Mononuclear cell (primary cell): ENCODE measurements around the gene ARHGAP9. TPM values are rescaled to one million over a fixed set of nuclear protein-coding genes. Genes with fewer than 3 reads are reported as not detected.
"Not testable (repeated sequence)": the region's sequence is repeated elsewhere in the genome, so short reads cannot be mapped to it uniquely, and the experiment has no call there.

Experiments
- H3K27me3 ChIP-seq: 2 replicates; pipeline ENCODE4 v1.6.0; 2011; ENCODE audit warnings: low read length, control low read depth; ENCODE audit not compliant: insufficient read depth
- H3K4me1 ChIP-seq: 2 replicates; pipeline ENCODE4 v1.5.1; 2011; ENCODE audit warnings: mild to moderate bottlenecking, low read length, control low read depth; ENCODE audit not compliant: insufficient read depth
- H3K4me3 ChIP-seq: 2 replicates; pipeline ENCODE4 v1.5.1; 2011; ENCODE audit warnings: mild to moderate bottlenecking, low read length, moderate library complexity
- H3K9me3 ChIP-seq: 2 replicates; pipeline ENCODE4 v1.5.1; 2011; ENCODE audit warnings: low read depth, mild to moderate bottlenecking, control low read depth, low read length
- total RNA-seq: library from RNA; depleted of rRNA; stranded (reverse); fragments of >200 nt; gene quantifications from one replicate; pipeline ENCODE4 v1.2.3, GENCODE V29; 2012

ARHGAP9 gene
- total RNA-seq, 1 donor: 77.6 TPM

DNA sequence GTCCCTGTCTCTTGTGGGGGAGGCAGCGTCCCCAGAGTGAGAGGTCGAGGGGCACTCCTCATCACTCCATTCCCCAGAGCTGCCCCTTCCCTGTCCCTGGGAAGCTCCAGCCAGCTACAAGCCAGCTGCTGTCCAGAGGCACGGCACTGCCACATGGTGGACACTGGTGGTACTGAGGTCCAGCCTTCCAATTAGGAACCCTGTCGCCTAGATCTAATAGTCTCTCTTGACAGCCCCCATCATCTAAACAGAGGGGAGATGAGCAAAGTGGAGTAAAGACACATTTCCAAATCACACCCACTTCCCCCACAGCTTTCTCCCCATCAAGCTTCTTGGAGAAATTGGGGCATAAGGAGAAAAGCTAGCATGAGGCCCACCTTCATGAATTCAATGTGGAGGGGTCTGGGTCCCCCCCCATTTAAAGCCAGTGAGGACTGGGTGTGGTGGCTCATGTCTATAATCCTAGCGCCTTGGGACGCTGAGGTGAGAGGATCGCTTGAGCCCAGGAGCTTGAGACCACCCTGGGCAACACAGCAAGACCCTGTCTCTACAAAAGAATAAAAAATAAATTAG, 26.6 kb downstream of the ARHGAP9 start:
- no peaks in the 10 kb centered on the region for H3K27me3 ChIP-seq
- H3K4me3 ChIP-seq: no peak overlapping the region
- H3K9me3 ChIP-seq: no peaks in the 10 kb centered on the region
- peaks cover 5% of the 10 kb centered on the region for H3K4me1 ChIP-seq

DNA sequence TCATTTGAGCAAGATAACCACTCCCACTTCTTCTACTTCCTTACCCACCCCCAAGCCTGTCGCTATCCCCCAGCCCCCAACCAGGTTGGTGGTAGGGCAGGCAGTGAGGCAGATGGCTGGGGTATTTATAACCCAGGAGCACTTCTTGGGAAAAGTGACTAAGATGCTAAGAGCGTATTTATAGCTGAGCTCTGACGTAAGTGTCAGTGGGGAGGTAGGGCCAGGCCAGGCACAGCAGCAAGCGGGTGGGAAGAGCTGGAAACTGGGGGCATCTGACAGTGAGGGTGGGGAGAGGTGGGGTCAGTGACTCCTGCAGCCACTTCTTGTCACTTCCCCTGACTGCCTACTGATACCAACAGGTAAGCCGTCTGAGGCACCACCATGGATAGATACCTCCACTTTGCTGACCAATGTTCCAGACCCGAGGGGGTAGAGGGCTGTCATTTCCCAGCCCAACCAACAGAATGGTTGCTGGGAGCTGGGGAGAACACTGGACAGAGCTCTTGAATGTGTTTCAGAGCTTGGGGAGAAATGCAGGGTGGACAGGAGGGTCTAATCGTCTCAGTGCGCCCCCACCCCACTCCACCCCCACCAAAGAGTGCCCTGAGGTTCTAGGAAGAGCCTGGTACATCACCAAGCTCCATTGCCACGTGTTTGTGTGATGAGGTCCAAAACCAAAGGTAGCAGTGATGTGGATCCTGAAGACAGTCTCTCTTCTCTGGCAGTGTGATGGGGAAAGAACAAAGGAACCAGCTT, 27.3 kb downstream of the ARHGAP9 start:
- no peaks in the 10 kb centered on the region for H3K27me3 ChIP-seq
- H3K4me1 ChIP-seq: peaks cover 5% of the 10 kb centered on the region
- no peak overlapping the region for H3K4me3 ChIP-seq
- H3K9me3 ChIP-seq: no peaks in the 10 kb centered on the region

DNA sequence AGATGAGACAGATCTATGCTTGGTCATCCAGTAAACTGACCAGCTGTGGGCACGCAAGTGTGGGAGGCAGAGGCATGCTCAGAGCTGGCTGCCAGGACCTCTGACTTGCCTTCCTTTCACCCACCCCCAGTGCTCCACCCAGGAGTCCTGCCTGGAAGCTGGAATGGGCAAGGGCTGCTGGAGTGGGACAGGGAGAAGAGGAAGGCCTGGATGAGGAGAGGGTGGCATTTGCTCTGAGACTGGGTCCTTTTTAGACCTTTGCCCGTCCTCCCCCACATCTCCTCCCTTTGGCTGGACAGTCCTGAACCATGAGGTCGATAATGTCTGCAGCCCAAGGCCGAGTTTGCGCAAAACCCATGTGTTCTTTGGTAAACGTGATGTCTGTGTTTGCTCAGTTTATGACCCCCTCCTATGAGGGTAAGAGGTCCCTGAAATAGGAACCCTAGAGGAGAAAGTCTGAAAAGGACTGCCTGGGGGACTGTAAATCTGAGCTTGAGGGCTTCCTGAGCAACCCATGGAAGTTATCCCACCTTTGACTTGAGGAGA, 28.4 kb downstream of the ARHGAP9 start:
- Histone ChIP-seq H3K27me3 (no peaks in the 10 kb centered on the region), H3K9me3 (no peaks in the 10 kb centered on the region), H3K4me1 (peaks cover 5% of the 10 kb centered on the region)

DNA sequence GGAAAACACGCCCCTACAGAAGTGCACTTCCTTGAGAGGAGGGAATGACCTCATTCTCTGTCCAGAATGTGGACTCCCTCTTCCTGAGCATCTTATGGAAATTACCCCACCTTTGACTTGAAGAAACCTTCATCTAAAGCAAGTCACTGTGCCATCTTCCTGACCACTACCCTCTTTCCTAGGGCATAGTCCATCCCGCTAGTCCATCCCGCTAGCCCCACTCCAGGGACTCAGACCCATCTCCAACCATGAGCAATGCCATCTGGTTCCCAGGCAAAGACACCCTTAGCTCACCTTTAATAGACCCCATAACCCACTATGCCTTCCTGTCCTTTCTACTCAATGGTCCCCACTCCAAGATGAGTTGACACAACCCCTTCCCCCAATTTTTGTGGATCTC, 29.6 kb downstream of the ARHGAP9 start:
- no peaks in the 10 kb centered on the region for H3K4me1 ChIP-seq
- H3K27me3 ChIP-seq: no peaks in the 10 kb centered on the region
- no peak overlapping the region for H3K4me3 ChIP-seq
- no peaks in the 10 kb centered on the region for H3K9me3 ChIP-seq

More for the DNA sequence above, 28.4 kb downstream of the ARHGAP9 start:
- H3K4me3 ChIP-seq: no peak overlapping the region

DNA sequence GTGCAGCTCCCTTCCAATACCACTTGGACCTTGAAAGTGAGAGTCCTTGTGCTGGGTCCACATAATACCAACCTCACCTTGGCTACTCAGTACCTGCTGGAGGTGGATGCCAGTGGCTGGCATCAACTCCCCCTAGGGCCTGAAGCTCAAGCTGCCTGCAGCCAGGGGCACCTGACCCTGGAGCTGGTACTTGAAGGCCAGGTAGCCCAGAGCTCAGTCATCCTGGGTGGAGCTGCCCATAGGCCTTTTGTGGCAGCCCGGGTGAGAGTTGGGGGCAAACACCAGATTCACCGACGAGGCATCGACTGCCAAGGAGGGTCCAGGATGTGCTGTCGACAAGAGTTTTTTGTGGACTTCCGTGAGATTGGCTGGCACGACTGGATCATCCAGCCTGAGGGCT, 30.3 kb downstream of the ARHGAP9 start:
- no peaks in the 10 kb centered on the region for H3K4me1 ChIP-seq
- H3K4me3 ChIP-seq: no peak overlapping the region
- H3K9me3 ChIP-seq: no peaks in the 10 kb centered on the region
- no peaks in the 10 kb centered on the region for H3K27me3 ChIP-seq

DNA sequence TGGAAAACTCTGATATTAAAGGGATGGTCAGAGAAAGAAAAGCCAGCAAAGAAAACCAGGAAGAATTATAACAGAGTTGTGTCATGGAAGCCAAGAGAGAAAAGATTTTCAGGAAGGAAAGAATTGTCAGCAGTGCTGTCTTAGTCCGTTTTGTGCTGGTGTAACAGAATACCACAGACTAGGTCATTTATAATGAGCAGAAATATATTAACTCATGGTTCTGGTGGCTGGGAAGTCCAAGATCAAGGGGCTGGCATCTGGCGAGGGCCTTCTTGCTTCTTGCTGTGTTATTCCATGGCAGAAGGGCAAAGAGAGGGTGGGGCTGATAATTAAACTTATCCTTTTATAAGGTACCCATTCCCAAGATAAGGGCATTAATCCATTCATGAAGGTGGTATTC, 31.0 kb downstream of the ARHGAP9 start:
- Histone ChIP-seq H3K4me1 (no peaks in the 10 kb centered on the region), H3K9me3 (no peaks in the 10 kb centered on the region), H3K4me3 (no peak overlapping the region), H3K27me3 (no peaks in the 10 kb centered on the region)

DNA sequence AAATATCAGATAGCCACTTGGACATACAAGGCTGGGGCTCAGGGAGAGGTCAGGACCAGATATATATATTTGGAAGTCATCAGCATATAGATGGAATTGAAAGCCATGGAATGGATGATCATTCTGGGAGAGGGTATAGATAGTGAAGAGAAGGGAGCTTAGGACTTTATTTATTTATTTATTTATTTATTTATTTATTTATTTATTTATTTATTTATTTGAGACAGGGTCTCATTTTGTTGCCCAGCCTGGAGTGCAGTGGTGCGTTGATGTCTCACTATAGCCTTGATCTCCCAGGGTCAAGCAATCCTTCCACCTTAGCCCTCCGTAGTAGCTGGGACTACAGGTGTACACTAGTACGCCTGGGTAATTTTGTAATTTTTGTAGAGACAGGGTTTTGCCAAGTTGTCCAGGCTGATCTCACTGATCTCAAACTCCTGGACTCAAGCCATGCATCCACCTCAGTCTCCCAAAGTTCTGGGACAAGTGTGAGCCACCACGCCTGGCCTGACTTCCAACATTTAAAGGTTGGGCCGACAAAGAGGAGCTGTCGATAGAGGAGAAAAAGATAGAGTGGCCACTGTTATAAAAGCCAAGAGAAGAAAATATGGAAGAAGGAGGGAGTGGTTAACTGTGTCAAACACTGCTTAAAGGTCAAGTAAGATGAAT, 33.2 kb downstream of the ARHGAP9 start:
- Histone ChIP-seq H3K9me3 (no peaks in the 10 kb centered on the region), H3K4me3 (no peak overlapping the region), H3K27me3 (no peaks in the 10 kb centered on the region), H3K4me1 (no peaks in the 10 kb centered on the region)

DNA sequence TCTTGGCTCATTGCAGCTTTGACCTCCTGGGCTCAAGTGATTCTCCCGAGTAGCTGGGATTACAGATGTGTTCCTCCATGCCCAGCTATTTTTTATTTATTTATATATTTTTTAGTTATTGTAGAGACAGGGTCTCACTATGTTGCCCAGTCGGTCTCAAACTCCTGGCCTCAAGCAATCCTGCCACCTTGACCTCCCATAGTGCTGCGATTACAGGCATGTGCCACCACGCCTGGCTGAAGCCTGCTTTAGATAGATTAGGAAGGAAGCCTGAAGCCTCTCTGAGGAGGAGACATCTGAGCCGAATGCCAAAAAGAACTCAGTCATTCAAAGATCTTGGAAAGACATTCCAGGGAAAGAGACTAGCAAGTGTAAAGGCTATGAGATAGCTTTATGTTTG, 34.9 kb downstream of the ARHGAP9 start:
- no peaks in the 10 kb centered on the region for H3K4me1 ChIP-seq
- no peaks in the 10 kb centered on the region for H3K9me3 ChIP-seq
- no peak overlapping the region for H3K4me3 ChIP-seq
- no peaks in the 10 kb centered on the region for H3K27me3 ChIP-seq

DNA sequence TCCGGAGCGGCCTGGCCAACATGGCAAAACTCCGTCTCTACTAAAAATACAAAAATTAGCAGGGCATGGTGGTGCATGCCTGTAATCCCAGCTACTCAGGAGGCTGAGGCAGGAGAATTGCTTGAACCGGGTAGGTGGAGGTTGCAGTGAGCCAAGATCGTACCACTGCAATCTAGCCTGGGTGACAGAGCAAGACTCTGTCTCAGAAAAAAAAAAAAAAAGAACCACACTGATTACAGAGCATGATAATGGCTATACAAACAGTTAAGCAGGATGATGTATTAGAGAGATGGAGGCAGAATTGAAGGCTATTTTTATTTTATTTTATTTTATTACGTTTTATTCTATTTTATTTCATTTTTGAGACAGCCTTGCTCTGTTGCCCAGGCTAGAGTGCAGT, 35.3 kb downstream of the ARHGAP9 start:
- not testable (repeated sequence) for H3K4me3 ChIP-seq, H3K4me1 ChIP-seq, H3K27me3 ChIP-seq, H3K9me3 ChIP-seq

DNA sequence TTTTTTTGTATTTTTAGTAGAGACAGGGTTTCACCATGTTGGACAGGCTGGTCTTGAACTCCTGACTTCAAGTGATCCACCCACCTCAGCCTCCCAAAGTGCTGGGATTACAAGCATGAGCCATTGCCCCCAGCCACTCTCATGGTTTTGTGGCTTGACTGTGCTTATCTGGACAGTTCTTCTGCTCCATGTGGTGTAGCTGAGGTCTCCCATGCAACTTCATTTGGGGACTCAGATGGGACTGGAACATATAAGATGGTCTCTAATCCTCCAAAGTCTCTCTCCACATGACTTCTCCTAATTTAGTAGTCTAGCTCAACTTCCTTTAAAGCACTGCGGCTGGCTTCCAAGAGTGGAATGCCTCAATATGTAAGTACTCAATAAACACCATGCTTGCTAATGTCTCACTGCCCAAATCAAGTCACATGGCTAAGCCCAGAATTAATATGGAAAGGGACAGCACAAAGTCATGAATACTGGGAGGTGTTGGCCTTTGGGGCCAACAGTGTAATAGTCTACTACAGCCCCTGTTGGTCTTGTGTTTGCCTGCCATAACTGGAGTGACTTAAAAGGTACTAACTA, 37.7 kb downstream of the ARHGAP9 start:
- no peaks in the 10 kb centered on the region for H3K27me3 ChIP-seq
- no peaks in the 10 kb centered on the region for H3K9me3 ChIP-seq
- H3K4me3 ChIP-seq: no peak overlapping the region
- H3K4me1 ChIP-seq: no peaks in the 10 kb centered on the region

DNA sequence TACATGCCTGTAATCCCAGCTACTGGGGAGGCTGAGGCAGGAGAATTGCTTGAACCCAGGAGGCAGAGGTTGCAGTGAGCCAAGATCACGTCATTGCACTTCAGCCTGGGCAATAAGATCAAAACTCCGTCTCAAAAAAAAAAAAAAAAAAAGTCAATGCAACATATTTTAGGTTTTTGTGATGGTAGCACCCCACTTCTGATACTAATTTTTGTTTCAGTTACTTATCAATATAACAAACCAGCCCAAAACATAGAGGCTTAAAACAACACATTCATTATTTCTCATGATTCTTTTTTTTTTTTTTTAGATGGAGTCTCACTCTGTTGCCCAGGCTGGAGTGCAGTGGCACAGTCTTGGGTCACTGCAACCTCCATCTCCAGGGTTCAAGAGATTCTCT, 38.3 kb downstream of the ARHGAP9 start:
- H3K4me3 ChIP-seq, H3K4me1 ChIP-seq, H3K27me3 ChIP-seq, H3K9me3 ChIP-seq: not testable (repeated sequence)

DNA sequence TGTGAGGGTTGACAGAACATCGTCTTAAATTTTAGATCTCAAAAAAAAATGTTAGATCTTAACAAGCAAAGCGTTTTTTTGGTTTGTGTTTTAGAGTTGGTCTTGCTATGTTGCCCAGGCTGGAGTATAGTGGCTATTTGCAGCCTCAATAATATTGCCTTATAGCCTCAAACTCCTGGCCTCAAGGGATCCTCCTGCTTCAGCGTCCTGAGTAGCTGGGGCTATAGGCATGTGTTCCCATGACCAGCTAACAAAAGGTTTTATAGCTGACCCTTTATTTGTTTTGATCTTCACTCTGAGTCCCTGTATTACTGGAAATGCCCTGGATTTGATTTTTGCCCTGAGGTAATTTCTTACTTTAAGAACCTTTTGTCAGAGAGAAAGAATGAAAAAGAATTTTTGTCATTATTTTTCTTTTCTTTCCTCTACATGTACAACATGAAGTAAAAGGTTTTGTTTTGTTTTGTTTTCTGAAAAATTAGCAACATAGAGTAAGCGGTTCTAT, 39.9 kb downstream of the ARHGAP9 start:
- H3K4me1 ChIP-seq: peaks cover 5% of the 10 kb centered on the region
- H3K4me3 ChIP-seq: no peak overlapping the region
- H3K9me3 ChIP-seq: no peaks in the 10 kb centered on the region
- no peaks in the 10 kb centered on the region for H3K27me3 ChIP-seq

DNA sequence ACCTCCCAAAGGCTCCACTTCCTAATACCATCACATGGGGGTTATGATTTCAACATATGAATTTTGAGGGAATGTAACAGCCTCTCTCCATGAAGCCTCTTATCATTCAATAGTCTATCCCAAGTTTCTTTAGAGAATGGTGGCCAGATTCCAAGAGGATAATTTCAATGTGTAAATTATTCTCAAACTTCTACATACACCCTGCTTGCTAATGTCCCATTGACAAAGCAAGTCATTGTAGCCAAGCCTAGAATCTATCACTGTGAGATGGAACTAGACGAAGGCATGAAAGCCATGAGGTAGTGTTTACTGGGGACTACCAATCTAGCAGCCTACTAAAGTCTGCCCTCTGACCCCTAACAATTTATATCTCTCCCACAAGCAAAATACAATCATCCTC, 41.3 kb downstream of the ARHGAP9 start:
- H3K4me1 ChIP-seq: peaks cover 5% of the 10 kb centered on the region
- no peak overlapping the region for H3K4me3 ChIP-seq
- H3K27me3 ChIP-seq: no peaks in the 10 kb centered on the region
- no peaks in the 10 kb centered on the region for H3K9me3 ChIP-seq

DNA sequence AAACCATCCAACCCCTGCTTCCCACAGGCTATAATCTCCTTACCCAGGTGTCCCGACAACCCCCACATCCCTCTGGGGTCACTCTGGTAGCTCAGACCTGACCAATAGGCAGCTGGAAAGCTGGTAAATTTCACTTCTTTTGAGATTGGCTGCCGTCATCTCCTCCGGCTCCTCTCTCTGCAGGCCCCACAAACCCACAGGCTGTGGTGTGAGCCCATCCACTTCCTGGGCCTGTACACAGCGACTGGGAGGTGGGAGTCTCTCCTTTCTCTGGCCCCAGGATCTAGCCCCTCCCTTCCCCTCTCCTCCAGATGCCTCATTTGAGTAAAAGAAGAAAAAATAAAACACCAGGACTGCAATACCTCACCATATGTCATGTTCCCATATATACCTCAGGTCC, 44.4 kb downstream of the ARHGAP9 start:
- H3K27me3 ChIP-seq: no peaks in the 10 kb centered on the region
- H3K9me3 ChIP-seq: no peaks in the 10 kb centered on the region
- peaks cover 12% of the 10 kb centered on the region for H3K4me1 ChIP-seq
- no peak overlapping the region for H3K4me3 ChIP-seq
